HG03045 (cell line): Measurements from ENCODE around the gene SKP1.
"Not testable (repeated sequence)": the region's sequence is repeated elsewhere in the genome, so short reads cannot be mapped to it uniquely, and the experiment has no call there.

Source experiments
- ATAC-seq: cut with Tn5 transposase; IDR thresholded peaks from one replicate; pipeline ENCODE4 v1.9.1; 2021; ENCODE audit warnings: mild to moderate bottlenecking, moderate library complexity; ENCODE audit not compliant: unreplicated experiment

SKP1 gene

GRCh38 chr5:134176511-134177368 lies at the start of gene SKP1:
SKP1 (minus strand) TSS chr5:134176950; CDS start chr5:134174022, 2,928 bp downstream.
- peak; percentile 77 for ATAC-seq

- peak; percentile 79 for ATAC-seq
Measured at GRCh38 chr5:134225780-134226440, 49.2 kb upstream of the SKP1 start, which contains the start of gene PPP2CA. PPP2CA (minus strand) TSS chr5:134226073; CDS start chr5:134225861, 212 bp downstream.

GRCh38 chr5:134224888-134225779 lies 48.4 kb upstream of the SKP1 start:
- ATAC-seq = peak; percentile 36

- no peak for ATAC-seq
Measured at GRCh38 chr5:134223406-134224248, 46.9 kb upstream of the SKP1 start.

- not testable (repeated sequence) for ATAC-seq
Measured at GRCh38 chr5:134221690-134222089, 44.9 kb upstream of the SKP1 start.

GRCh38 chr5:134215757-134216156 lies 39.0 kb upstream of the SKP1 start:
- ATAC-seq = no peak

GRCh38 chr5:134211263-134212031 lies 34.7 kb upstream of the SKP1 start:
- not testable (repeated sequence) for ATAC-seq

- no peak for ATAC-seq
Measured at GRCh38 chr5:134209477-134210245, 32.9 kb upstream of the SKP1 start.

GRCh38 chr5:134207696-134208095 lies 30.9 kb upstream of the SKP1 start:
- no peak for ATAC-seq

GRCh38 chr5:134206627-134207160 lies 29.9 kb upstream of the SKP1 start:
- no peak for ATAC-seq

GRCh38 chr5:134204575-134204974 lies 27.8 kb upstream of the SKP1 start:
- ATAC-seq = no peak

GRCh38 chr5:134203630-134204029 lies 26.9 kb upstream of the SKP1 start:
- no peak for ATAC-seq

GRCh38 chr5:134195666-134196065 lies 18.9 kb upstream of the SKP1 start:
- no peak for ATAC-seq

- ATAC-seq = no peak
Measured at GRCh38 chr5:134189031-134189430, 12.3 kb upstream of the SKP1 start.

GRCh38 chr5:134188092-134188491 lies 11.3 kb upstream of the SKP1 start:
- ATAC-seq = no peak

- ATAC-seq = peak; percentile 83
Measured at GRCh38 chr5:134184155-134185135, 7.7 kb upstream of the SKP1 start.

- no peak for ATAC-seq
Measured at GRCh38 chr5:134183481-134183880, 6.7 kb upstream of the SKP1 start.
